Activated CD4-positive, alpha-beta T cell treated with anti-CD3 and anti-CD28 coated beads, Interleukin-2, Interleukin-4, amounts not matched to agents 100 ng/mL and 50 ng/mL, durations not matched to agents 16 hours and 8 hours (primary cell): Measurements from ENCODE around the gene UQCC2.

Experiments used
- DNase-seq: peaks from one replicate; pipeline ENCODE4 v3.0.0-alpha.2; 2020; ENCODE audit warnings: low spot score

Gene UQCC2

DNA sequence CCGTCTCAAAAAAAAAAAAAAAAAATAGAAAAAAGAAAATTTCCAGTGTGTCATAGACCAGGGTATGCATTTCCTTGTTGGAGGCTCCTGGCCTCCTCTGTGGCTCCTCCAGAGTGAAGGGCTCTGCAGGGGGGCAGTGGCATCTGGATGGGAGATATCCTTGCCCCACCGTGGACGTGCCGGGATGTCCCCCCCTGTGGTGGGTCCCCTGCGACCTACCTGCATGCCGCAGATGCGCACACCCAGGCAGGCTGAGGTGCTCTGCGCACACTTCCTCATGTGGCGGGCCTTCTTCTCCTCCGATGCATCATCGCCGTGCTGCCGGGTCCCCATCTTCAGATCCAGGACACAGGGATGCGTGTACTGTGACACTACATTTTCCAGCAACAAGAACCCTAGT is 13.7 kb upstream of the UQCC2 start:
- no peak for DNase-seq

GRCh38 chr6:33724102-33725023 is 12.9 kb upstream of the UQCC2 start:
- DNase-seq, result no peak

DNA sequence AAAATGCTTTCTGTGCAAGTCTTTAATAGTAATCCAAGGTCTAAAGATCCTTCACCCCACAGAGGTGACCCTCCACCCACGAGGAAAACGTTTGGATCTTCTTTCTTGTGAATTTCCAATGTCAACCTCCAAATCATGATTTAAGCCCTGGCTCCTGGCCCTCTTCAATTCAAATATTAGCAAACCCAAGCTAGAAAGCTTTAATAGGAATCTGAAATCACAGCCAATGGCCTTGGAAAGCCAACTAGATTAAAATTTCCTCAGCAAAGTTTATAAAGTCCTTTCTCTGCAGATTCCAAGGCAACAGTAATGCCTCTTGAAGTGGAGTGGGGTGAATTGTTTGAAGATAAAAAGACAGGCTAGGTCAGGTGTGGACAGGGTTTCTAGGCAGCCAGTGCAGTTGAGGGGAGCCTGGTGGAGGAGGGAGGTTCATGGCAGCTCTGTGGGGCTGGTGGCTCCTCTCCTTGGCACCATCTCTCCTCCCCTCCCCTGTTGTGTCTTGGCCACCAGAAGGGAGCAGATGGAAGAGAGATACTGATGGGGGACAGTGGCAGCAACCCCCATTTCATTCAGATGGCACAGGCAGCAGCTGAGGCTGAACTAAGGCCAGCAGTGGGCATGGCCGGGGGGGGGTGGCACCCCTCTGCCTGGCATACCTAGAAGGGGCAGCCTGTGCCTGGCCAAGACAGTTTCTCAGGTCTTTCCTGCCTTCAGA is 12.0 kb upstream of the UQCC2 start:
- no peak for DNase-seq

- DNase-seq, result no peak
Measured at GRCh38 chr6:33722103-33722623, 10.7 kb upstream of the UQCC2 start.

DNA sequence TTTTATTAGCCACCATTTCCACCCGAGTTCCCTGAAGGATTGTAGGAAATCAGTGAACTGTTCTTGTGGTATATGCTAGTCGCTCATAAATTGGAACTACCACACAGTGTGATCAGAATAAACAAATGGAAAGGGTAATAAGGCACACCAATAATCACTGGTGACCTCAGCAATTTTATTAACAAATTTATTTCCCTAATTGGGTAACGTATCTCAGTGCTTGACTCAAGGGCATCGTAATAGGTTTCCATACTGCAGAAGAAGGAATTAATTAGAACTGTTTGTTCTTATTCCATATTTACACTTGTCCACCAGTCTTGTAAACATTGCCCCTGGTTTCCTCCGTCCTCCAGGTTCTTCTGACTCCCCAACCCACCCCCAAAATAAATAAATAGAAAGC is 10.0 kb upstream of the UQCC2 start:
- DNase-seq, result no peak

GRCh38 chr6:33720998-33721397 is 9.5 kb upstream of the UQCC2 start:
- no peak for DNase-seq

DNA sequence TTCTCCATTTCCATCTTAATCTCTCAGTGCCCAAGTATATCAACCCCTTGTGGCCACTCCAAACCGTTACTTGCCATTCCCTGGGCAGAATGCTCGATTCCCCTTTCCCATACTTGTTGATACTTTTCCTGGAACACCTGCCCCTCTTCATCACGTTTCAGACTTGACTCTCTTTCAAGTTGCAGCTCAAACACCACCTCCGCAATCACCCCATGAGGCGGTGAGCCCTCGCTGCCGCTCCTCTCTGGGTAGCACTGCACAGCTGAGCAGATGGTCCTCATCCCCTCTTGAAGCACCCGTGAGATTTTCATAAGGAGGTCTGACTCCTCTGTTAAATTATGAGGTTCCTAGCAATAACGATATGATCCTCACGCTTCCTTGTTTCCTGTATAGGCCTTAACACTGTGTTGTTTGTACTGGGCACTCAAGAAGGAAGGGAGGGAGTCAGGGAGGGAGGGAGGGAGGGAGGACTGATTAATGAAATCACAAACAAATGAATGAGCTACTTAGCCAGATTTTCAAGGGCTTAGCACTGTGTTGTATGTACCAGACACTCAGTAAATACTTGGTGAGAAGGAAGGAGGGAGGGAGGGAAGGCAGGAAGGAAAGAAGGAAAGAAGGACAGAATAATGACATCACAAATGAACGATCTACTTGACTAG is 8.0 kb upstream of the UQCC2 start:
- no peak for DNase-seq

DNA sequence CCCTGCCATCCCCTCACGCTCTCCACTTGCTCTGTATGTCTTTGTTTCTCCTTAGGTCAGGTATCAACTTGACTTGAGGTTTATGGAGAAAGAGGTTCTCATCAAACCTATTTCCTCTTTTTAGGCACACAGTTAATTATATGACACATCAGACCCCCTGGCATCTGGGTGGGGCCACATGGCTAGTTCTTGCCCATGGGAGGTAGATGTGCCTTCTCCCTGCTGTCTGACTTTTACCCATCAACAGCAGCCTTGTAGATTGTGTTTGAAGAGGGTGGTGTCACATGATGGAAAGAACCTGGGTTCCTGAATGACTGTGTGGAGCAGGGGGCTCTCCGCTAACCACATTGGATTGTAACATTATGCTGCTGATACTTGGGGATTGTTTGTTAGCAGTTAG is 7.2 kb upstream of the UQCC2 start:
- no peak for DNase-seq

DNA sequence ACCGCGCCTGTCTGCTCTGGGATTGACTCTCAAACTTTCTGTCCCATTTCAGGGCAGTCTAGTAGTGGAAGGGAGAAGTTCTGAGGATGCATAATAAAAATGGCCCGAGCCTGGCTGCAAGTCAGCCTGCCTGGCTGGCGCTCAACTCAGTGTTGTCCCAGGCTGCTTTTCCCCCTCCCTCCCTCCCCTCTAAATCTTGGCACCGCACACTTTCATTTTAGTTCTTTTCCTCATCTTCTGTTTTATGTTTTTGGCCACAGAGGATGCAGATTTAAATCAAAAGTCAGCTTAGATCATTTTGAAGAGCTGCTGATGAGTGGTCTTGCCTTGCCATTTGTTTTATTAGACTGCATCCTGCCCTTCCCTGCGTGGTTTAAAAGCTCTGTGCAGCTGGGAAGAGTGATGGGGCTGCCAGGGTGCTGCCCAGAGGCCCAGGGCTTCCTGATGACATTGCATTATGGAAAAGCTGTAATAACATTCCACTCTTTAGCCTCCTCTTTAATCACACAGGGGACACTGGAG is 6.5 kb upstream of the UQCC2 start:
- DNase-seq, result no peak

DNA sequence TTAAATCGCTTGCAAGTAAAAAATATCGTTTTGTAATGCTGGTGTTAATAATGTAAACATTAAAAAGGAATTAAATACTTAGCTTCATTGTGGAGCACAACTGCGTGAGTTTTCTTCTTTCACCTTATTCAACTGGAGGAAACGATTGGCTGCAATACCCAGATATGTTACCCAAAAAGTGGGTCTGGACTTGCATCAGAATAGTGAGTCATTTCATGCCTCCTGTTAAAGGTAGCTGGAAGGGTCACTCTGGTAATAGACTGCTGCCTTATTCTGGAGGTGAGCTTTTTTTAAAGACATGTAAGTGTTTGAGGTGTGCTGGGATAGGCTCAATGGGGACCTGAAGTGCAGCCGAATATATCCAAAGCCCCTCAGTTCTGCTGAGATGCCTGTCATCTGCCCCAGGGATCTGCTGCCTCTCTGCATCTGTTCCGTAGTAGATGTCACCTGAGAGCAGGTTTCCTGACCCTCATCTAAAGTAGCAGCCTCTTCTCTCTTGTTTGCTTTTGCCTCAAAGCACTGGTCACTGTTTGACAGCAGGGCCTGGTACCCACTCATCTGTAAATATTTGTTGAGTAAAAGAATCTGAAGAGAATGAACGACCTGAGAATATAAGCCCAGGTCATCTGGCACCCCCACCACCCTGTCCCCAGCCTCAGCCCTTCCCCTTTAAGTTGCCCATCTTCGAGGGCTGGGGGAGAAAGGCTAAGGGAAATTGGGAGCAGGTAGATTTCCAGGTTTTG is 5.6 kb upstream of the UQCC2 start:
- DNase-seq, result no peak

- DNase-seq, result no peak
Measured at GRCh38 chr6:33716379-33716778, 4.9 kb upstream of the UQCC2 start.

GRCh38 chr6:33714385-33715040 is 3.0 kb upstream of the UQCC2 start:
- DNase-seq, result no peak

DNA sequence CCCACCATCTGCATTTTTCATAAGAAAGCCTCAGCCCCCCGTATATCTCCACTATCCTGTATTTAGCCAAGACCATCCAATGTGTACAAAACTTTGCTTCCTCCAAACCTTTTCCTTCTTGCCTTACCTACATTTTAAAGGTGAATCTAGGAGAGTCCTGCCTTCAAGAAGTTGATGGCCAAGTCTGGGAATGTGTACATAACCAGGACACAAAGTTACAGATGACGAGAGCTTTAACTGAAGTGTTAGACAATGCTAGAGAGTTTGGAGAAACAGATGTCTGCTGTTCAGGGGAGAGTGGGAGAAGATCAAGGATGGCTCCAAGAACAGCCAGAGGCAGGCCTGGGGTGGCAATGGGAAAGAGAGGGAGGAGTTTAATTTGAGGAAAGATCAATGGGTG is 2.3 kb upstream of the UQCC2 start:
- DNase-seq, result no peak

- DNase-seq, result no peak
Measured at GRCh38 chr6:33712914-33713313, 1.4 kb upstream of the UQCC2 start.

DNA sequence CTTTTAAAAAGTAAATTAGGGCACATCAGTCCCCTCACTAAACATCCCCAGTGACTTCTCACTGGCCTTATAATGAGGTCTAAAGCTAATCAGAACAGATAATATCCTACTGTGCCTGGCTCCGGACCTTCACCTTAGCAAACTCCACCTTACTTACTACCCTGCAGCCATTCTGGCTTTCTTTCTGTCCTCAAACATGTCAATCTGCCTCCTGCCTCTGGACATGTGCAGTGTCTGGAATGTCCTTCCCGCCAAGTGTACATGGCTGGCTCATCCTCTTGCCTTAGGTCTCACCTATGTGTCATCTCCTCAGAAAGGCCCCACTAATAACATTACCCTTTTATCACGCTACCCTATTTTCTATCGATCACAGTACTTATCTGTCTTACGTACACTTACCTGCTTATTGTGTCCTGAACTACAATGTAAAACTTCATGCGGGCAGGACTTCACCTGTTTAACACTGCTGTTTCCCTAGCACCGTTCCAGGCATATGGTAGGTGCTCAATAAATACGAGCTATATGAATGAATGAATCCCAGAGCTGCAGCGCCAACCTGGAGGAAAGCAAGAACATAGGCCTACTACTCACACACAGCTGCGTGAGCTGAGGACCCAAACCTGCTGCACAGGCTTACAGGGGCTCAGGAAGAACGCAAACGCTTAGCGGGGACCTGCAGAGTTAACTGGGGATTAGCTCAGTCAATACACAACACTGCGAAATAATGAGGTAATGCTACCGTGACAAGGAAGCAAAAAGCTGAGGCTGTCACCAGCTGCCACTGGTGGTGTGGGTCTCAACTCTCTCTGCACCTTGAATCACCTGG is 991 bp downstream of the UQCC2 start:
- peak; percentile 8 for DNase-seq

- no peak for DNase-seq
Measured at GRCh38 chr6:33709605-33710295, 1.8 kb downstream of the UQCC2 start.

GRCh38 chr6:33708516-33709204 is 2.8 kb downstream of the UQCC2 start:
- no peak for DNase-seq

DNA sequence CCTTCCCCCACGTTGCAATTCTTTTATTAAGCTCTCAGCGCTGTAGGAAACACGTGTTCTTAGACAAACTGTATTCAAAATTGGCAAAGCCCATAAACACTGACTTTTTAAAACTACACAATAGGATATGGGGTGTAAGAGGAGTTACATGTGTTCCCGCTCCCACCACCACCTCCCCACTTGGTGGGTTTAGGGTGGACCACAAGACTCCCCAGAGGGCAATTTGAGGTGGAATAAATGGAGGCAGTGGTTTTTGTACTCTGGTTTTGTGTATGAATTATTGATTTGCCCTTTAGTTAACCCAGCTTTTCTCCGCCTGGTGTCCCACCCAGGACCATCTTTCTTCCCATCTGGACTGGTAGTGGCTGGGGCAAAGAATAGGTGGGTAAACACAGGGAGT is 3.7 kb downstream of the UQCC2 start:
- no peak for DNase-seq
